GM12865 (cell line): ENCODE data around the gene TANC1.

Experiments
- DNase-seq: peaks from one replicate; pipeline ENCODE4 v3.0.0; 2010; ENCODE audit warnings: low read depth
- H3K4me3 ChIP-seq: 2 replicates; pipeline ENCODE4 v1.5.1; 2011; ENCODE audit warnings: mild to moderate bottlenecking, low read depth, low read length, control low read depth
- CTCF ChIP-seq: IDR thresholded peaks from 2 replicates; pipeline ENCODE4 v1.5.1; 2011; ENCODE audit warnings: low read length, control low read depth, low read depth, inconsistent platforms; ENCODE audit not compliant: insufficient read depth; ENCODE audit errors: missing control alignments

TANC1 gene

GRCh38 chr2:159065313-159065712 is 96.9 kb downstream of the TANC1 start:
- DNase-seq, result no peak
- H3K4me3 ChIP-seq, result no peak overlapping the region
- no peak for TF ChIP-seq CTCF

DNA sequence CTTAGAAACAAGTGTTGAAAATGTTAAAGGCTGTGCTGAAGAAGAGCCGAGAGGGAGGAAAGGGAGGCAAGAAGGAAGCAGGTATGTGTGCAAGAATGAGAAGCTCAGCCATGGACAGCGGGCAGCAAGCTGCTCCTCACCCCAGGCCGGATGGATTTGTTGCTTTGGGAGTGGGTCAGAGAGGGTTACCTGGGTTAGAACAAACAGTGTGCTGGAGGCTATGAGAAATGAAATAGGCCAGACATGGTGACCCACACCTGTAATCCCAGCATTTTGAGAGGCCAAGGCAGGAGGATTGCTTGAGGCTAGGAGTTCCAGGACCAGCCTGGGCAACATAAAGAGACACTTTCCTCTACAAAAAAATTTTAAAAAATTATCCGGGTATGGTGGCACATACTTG is 97.5 kb downstream of the TANC1 start:
- no peak overlapping the region for H3K4me3 ChIP-seq
- TF ChIP-seq CTCF, result no peak
- no peak for DNase-seq

DNA sequence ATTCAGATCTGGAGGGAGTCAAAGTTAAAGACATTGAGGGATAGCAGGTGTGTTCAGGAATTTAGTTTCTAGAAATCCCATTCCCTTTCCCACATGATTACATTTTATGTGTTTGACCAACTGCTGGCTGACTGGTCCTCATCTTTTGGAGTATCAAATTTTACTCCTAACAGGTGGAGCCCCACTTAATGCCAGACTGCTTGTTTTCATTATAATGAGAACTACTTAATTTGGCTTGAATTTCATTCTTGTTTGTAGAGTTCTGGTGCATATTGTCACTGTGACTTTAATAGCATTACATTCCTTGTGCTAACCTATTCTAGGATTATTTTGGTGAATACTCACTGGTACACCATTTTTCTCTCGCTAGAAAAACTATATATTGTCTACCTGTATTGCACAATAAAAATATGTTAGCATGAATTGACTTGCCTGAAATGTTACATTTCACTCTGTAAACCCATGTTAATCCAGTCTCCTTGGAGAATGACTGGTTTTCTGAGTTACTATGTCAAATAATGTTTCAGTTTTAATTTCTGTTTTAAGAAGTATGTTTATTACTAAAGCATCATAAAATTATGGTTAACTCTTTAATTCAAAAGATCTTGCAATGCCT is 98.2 kb downstream of the TANC1 start:
- DNase-seq, result no peak
- TF ChIP-seq CTCF, result no peak
- H3K4me3 ChIP-seq, result no peak overlapping the region

- H3K4me3 ChIP-seq, result no peak overlapping the region
- no peak for TF ChIP-seq CTCF
- no peak for DNase-seq
Observed at GRCh38 chr2:159067971-159068370, 99.5 kb downstream of the TANC1 start.

DNA sequence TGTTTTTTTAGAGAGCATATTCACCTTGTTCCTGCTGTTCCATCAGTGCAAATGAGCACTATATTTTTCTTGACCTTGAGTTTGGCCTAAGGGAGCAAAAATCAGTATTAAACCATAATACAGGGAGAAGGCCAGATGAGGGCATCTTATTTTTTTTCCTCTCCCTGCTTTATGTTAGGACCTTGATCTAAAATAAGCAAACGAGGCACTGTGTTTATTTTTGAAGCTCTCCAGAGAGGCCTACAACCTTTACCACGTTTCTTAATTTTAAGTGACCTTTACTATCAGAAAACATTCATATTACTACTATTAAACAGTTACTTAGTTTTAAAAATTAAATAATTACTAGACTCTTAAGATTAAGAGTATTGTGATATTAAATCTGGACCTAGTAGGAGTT is 100.8 kb downstream of the TANC1 start:
- TF ChIP-seq CTCF, result no peak
- H3K4me3 ChIP-seq, result no peak overlapping the region
- no peak for DNase-seq

- no peak for TF ChIP-seq CTCF
- H3K4me3 ChIP-seq, result no peak overlapping the region
- no peak for DNase-seq
Observed at GRCh38 chr2:159070235-159070634, 101.8 kb downstream of the TANC1 start.

DNA sequence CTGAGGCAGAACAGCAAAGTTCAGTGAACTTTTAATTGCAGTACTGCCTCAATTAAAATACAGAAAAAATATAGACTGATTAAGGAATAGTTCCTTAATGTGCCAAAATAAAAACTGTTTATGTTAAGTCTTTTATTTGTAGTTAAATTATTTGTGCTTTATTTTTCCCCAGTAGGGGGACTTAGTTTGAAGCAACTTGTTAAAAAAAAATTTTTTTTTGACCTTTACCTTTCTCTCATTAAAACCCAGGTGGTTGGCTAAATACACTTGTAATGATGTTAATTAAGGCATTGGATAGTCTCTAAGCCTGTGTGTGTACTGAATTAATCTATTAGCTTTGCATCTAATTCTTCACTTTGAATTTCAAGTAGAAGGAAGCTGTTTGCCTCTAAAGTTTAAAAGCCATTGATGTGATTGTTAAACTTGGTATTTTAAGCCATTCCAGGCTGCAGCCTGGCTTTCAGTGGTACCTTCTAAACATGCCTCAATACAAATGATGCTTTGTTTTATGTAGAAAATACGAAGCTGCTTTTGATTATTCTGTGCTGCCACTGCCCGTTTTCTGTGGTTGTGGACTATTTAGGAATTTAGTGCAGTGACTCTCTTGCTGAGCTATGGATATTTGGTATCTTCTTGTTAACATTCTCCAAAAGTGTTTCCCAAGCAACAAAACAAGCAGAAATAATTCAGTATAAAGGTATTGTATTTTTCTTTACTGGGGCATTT is 102.9 kb downstream of the TANC1 start:
- H3K4me3 ChIP-seq, result no peak overlapping the region
- no peak for DNase-seq
- no peak for TF ChIP-seq CTCF
